ENCODE measurements around the gene ARHGAP15. TPM values are rescaled to one million over a fixed set of nuclear protein-coding genes. Genes with fewer than 3 reads are reported as not detected.

Gene ARHGAP15
- total and polyA plus RNA-seq, 2 donors from 2014 or later: 5.7 to 23.1 TPM

DNA sequence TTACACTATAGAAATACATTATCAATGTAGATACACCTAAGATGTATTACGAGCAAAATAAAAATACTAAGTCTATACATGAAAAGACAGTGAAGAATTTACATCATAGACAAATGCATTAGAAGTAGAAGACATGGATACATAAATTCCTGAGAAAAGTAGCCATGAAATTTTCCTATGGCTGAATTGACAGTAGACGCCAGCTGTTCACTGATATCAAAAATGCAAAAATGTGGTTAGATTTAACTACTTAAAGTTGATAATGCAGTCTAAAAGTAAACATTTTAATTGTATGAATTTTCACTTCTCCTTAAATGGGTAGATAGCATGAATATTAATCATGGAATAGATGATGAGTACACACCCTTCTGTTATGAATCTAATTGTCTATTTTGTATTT is 350.9 kb downstream of the ARHGAP15 start:
- TF ChIP-seq, protein P1, sequence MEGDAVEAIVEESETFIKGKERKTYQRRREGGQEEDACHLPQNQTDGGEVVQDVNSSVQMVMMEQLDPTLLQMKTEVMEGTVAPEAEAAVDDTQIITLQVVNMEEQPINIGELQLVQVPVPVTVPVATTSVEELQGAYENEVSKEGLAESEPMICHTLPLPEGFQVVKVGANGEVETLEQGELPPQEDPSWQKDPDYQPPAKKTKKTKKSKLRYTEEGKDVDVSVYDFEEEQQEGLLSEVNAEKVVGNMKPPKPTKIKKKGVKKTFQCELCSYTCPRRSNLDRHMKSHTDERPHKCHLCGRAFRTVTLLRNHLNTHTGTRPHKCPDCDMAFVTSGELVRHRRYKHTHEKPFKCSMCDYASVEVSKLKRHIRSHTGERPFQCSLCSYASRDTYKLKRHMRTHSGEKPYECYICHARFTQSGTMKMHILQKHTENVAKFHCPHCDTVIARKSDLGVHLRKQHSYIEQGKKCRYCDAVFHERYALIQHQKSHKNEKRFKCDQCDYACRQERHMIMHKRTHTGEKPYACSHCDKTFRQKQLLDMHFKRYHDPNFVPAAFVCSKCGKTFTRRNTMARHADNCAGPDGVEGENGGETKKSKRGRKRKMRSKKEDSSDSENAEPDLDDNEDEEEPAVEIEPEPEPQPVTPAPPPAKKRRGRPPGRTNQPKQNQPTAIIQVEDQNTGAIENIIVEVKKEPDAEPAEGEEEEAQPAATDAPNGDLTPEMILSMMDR (IDR thresholded peaks at IDR 0.05; ENCODE audit: borderline replicate concordance, extremely low read depth, insufficient read depth): no peak
- H3K4me3 ChIP-seq (ENCODE audit: low read length in 3 of 3): no peak overlapping the region
- no peaks in the 10 kb centered on the region for H3K36me3 ChIP-seq (ENCODE audit: control insufficient read depth in 2 of 3, insufficient read depth in 3 of 3, low read length in 3 of 3)
- no peaks in the 10 kb centered on the region for H3K9me3 ChIP-seq (ENCODE audit: control insufficient read depth in 2 of 3, insufficient read depth in 1 of 3, low read length in 3 of 3)
- no peak overlapping the region for H3K9ac ChIP-seq (ENCODE audit: low read length in 3 of 3)
- H3K4me1 ChIP-seq (ENCODE audit: control insufficient read depth in 2 of 3, insufficient read depth in 2 of 3, low read depth in 1 of 3, low read length in 3 of 3): no peaks in the 10 kb centered on the region
- H3K27me3 ChIP-seq (ENCODE audit: control insufficient read depth, insufficient read depth, low read length): no peaks in the 10 kb centered on the region
- peak overlapping the region in 1 of 2 donors; percentile 41 for H3K27ac ChIP-seq (ENCODE audit: low read depth in 2 of 2, low read length in 2 of 2)
- intact Hi-C loops (cut with DNase I): no loop called here
- DNase-seq: no peak
- no peak for FAIRE-seq

DNA sequence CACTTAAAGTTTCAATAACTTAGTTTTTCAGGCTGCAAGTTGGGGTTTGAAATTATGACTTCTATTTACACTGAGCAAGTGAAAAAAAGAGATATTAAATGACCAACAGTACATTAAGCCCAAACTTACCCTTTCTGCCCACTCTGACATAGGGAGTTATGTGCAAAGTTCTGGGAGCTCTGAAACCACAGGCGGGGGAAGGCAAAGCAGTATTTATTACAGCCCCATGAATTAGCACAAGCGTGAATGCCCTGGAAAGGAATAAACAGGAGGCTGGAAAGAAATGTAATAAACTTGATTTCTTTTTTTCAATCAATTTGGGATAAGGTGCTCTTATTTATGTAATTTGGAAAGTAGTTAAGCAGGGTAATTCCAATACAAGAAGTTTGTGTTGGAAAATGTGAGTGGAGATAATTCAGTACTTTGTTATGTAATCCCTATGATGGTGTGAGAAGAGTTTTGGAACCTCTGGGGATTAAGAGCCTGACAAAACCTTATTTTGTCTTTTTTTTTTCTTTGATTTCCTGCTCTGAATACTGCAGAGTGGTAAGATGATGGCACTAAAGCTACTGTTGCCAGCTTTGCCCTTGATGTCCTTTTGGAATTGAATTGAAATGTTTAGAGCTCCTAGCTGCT is 351.5 kb downstream of the ARHGAP15 start:
- no peaks in the 10 kb centered on the region for H3K36me3 ChIP-seq (ENCODE audit: control insufficient read depth in 2 of 3, insufficient read depth in 3 of 3, low read length in 3 of 3)
- no peak overlapping the region for H3K4me3 ChIP-seq (ENCODE audit: low read length in 3 of 3)
- intact Hi-C loops (cut with DNase I): no loop called here
- FAIRE-seq: no peak
- no peaks in the 10 kb centered on the region for H3K4me1 ChIP-seq (ENCODE audit: control insufficient read depth in 2 of 3, insufficient read depth in 2 of 3, low read depth in 1 of 3, low read length in 3 of 3)
- H3K27me3 ChIP-seq (ENCODE audit: control insufficient read depth, insufficient read depth, low read length): no peaks in the 10 kb centered on the region
- TF ChIP-seq, protein P1 (IDR thresholded peaks at IDR 0.05; ENCODE audit: borderline replicate concordance, extremely low read depth, insufficient read depth): no peak
- H3K27ac ChIP-seq (ENCODE audit: low read depth in 2 of 2, low read length in 2 of 2): peak overlapping the region; percentile 53 to 79
- no peak overlapping the region for H3K9ac ChIP-seq (ENCODE audit: low read length in 3 of 3)
- H3K9me3 ChIP-seq (ENCODE audit: control insufficient read depth in 2 of 3, insufficient read depth in 1 of 3, low read length in 3 of 3): no peaks in the 10 kb centered on the region
- peak in 2 of 5 donors; percentile 20 to 29 for DNase-seq

DNA sequence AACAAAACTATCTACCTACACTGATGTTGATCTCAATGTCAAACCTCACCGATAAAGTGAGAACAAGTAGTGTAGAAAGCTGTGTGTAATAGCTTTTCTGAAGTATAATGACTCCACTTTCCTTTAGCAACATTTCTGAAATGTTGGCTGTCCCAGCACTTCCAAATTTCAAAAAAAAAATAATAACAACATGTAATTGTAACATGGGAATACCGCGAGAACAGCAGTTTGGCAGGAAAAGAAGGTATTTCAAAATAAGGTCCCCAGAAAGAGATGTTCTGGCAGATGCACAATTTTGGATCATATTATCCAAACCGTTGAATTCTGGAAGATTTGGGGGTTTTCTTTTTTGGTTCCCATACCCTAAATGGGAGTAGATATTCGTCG is 352.0 kb downstream of the ARHGAP15 start:
- H3K4me1 ChIP-seq (ENCODE audit: control insufficient read depth in 2 of 3, insufficient read depth in 2 of 3, low read depth in 1 of 3, low read length in 3 of 3): no peaks in the 10 kb centered on the region
- no peaks in the 10 kb centered on the region for H3K9me3 ChIP-seq (ENCODE audit: control insufficient read depth in 2 of 3, insufficient read depth in 1 of 3, low read length in 3 of 3)
- H3K27me3 ChIP-seq (ENCODE audit: control insufficient read depth, insufficient read depth, low read length): no peaks in the 10 kb centered on the region
- no peaks in the 10 kb centered on the region for H3K36me3 ChIP-seq (ENCODE audit: control insufficient read depth in 2 of 3, insufficient read depth in 3 of 3, low read length in 3 of 3)
- H3K9ac ChIP-seq (ENCODE audit: low read length in 3 of 3): no peak overlapping the region
- H3K27ac ChIP-seq (ENCODE audit: low read depth in 2 of 2, low read length in 2 of 2): peak overlapping the region; percentile 53 to 79
- intact Hi-C loops (cut with DNase I): no loop called here
- no peak for FAIRE-seq
- no peak overlapping the region for H3K4me3 ChIP-seq (ENCODE audit: low read length in 3 of 3)
- DNase-seq: no peak
- TF ChIP-seq, protein P1 (IDR thresholded peaks at IDR 0.05; ENCODE audit: borderline replicate concordance, extremely low read depth, insufficient read depth): no peak

DNA sequence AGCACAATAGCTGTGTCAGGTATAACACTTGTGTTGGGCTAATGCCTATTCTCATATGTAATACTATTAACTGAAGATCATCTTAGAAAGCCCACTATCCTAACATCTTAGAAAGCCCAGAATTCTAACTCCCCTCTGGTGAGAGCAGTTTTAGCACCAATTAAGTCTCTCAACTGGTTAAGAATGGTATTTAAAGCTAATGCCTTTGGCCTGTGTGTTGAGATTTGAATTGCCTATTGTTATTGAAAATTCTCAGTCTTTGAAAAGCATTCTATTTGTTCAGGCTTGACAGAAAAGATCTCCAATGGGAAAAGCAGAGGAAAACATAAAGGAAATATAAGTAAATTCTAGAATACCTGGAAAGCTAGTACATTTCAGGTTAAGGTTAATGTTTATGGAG is 352.5 kb downstream of the ARHGAP15 start:
- H3K9ac ChIP-seq (ENCODE audit: low read length in 3 of 3): no peak overlapping the region
- no peaks in the 10 kb centered on the region for H3K4me1 ChIP-seq (ENCODE audit: control insufficient read depth in 2 of 3, insufficient read depth in 2 of 3, low read depth in 1 of 3, low read length in 3 of 3)
- peak overlapping the region; percentile 53 to 79 for H3K27ac ChIP-seq (ENCODE audit: low read depth in 2 of 2, low read length in 2 of 2)
- no peaks in the 10 kb centered on the region for H3K36me3 ChIP-seq (ENCODE audit: control insufficient read depth in 2 of 3, insufficient read depth in 3 of 3, low read length in 3 of 3)
- H3K9me3 ChIP-seq (ENCODE audit: control insufficient read depth in 2 of 3, insufficient read depth in 1 of 3, low read length in 3 of 3): no peaks in the 10 kb centered on the region
- TF ChIP-seq, protein P1 (IDR thresholded peaks at IDR 0.05; ENCODE audit: borderline replicate concordance, extremely low read depth, insufficient read depth): no peak
- no peak for FAIRE-seq
- no peak for DNase-seq
- no peaks in the 10 kb centered on the region for H3K27me3 ChIP-seq (ENCODE audit: control insufficient read depth, insufficient read depth, low read length)
- intact Hi-C loops (cut with DNase I): no loop called here
- no peak overlapping the region for H3K4me3 ChIP-seq (ENCODE audit: low read length in 3 of 3)

Measured in kidney (tissue), 14 donors.